Naive thymus-derived CD4-positive, alpha-beta T cell (primary cell): ENCODE data around the gene MTCL3.
A peak's percentile ranks its signal among the peaks of the same experiment; 100 is the strongest.

Experiments
- ATAC-seq: fragments of 150-1000 bp; cut with Tn5 transposase; 2 replicates; pipeline ENCODE4 v1.10.0; 2021; ENCODE audit warnings: mild to moderate bottlenecking, moderate library complexity
- CTCF ChIA-PET: fragments of 350-600 bp; sonication (Branson Sonifier 250); formaldehyde crosslinking; loops from one replicate; lab custom pipeline; 2021; ENCODE audit warnings: antibody characterized with exemption; lab: Charles Lee
- POLR2A ChIA-PET: fragments of 350-600 bp; sonication (Branson Sonifier 250); formaldehyde crosslinking; loops from one replicate; lab custom pipeline; 2021; ENCODE audit warnings: antibody characterized with exemption, inconsistent platforms; lab: Charles Lee
- DNase-seq, 9 donors: peaks; one replicate each; pipeline versions ENCODE4 v3.0.0 to v3.0.0-alpha.2; 2020 to 2022; ENCODE audit warnings: mixed read lengths in 1 of 9
- H3K27ac ChIP-seq: one replicate; pipeline ENCODE4 v1.7.0; 2013; ENCODE audit warnings: mild to moderate bottlenecking, low read depth, low read length, moderate library complexity
- H3K27me3 ChIP-seq, 2 donors: one replicate each; pipeline ENCODE4 v1.7.0; 2013; ENCODE audit warnings: low read length in 2 of 2, mild to moderate bottlenecking in 2 of 2, moderate library complexity in 2 of 2; ENCODE audit not compliant: control insufficient read depth in 2 of 2, insufficient read depth in 2 of 2
- H3K36me3 ChIP-seq, 3 experiments: 1 replicate in 2 of 3; 2 replicates in 1 of 3; pipeline ENCODE4 v1.7.0; 2013; ENCODE audit warnings: low read length in 3 of 3, mild to moderate bottlenecking in 3 of 3, moderate library complexity in 1 of 3; ENCODE audit not compliant: insufficient read depth in 3 of 3, control insufficient read depth in 2 of 3
- H3K4me1 ChIP-seq, 2 donors: one replicate each; pipeline ENCODE4 v1.7.0; 2013; ENCODE audit warnings: low read length in 2 of 2, mild to moderate bottlenecking in 2 of 2, moderate library complexity in 1 of 2; ENCODE audit not compliant: control insufficient read depth in 2 of 2, insufficient read depth in 2 of 2
- H3K4me3 ChIP-seq: 2 replicates; pipeline ENCODE4 v1.7.0; 2013; ENCODE audit warnings: mild to moderate bottlenecking, low read length
- H3K9me3 ChIP-seq, 3 experiments: 1 replicate in 2 of 3; 2 replicates in 1 of 3; pipeline ENCODE4 v1.7.0; 2013; ENCODE audit warnings: low read length in 3 of 3; ENCODE audit not compliant: control insufficient read depth in 2 of 3
- H3K27ac Mint-ChIP-seq, 9 donors: one replicate each; pipeline ENCODE4 v1.8.0; 2020 to 2022; ENCODE audit warnings: mixed read lengths in 9 of 9, mild to moderate bottlenecking in 8 of 9, moderate library complexity in 5 of 9, inconsistent platforms in 2 of 9
- H3K27me3 Mint-ChIP-seq, 5 donors: one replicate each; pipeline ENCODE4 v1.8.0; 2021 to 2022; ENCODE audit warnings: mixed read lengths in 5 of 5, mild to moderate bottlenecking in 1 of 5
- H3K36me3 Mint-ChIP-seq, 5 donors: one replicate each; pipeline ENCODE4 v1.8.0; 2020 to 2022; ENCODE audit warnings: mixed read lengths in 5 of 5, mild to moderate bottlenecking in 3 of 5, inconsistent platforms in 1 of 5
- H3K4me1 Mint-ChIP-seq, 7 donors: one replicate each; pipeline ENCODE4 v1.8.0; 2020 to 2022; ENCODE audit warnings: mixed read lengths in 7 of 7, mild to moderate bottlenecking in 3 of 7, inconsistent platforms in 1 of 7
- H3K4me3 Mint-ChIP-seq, 10 donors: one replicate each; pipeline ENCODE4 v1.8.0; 2020 to 2022; ENCODE audit warnings: mild to moderate bottlenecking in 10 of 10, mixed read lengths in 10 of 10, moderate library complexity in 6 of 10, inconsistent platforms in 2 of 10
- H3K9me3 Mint-ChIP-seq, 11 donors: one replicate each; pipeline ENCODE4 v1.8.0; 2020 to 2022; ENCODE audit warnings: mixed read lengths in 11 of 11, mild to moderate bottlenecking in 4 of 11, inconsistent platforms in 1 of 11, moderate library complexity in 1 of 11
- intact Hi-C, 2 donors: fragments of 100-400 bp; cut with micrococcal nuclease; formaldehyde crosslinking; loops; one replicate each; pipeline ENCODE4 v1.15.1; 2023

MTCL3 gene

GRCh38 chr6:127517693-127518092, 1.4 kb downstream of the MTCL3 start:
- CTCF ChIA-PET = interaction anchor here (1.1 to 1.5 kb wide), 2 partner anchors 16 to 35 kb away, joined by 3 to 4 read pairs; no protein-coding TSS in a partner anchor

GRCh38 chr6:127516662-127517273, 2.4 kb downstream of the MTCL3 start:
- Histone ChIP-seq H3K27ac (no peak overlapping the region), H3K9me3 (no peaks in the 10 kb centered on the region), H3K4me3 (peak overlapping the region; percentile 58), H3K4me1 (peaks cover 15 to 17% of the 10 kb centered on the region in 2 donors), H3K36me3 (no peaks in the 10 kb centered on the region), H3K27me3 (peaks cover 0 to 21% of the 10 kb centered on the region in 2 donors)
- Mint-ChIP-seq H3K9me3 (peaks cover 0 to 2% (median 0%) of the 10 kb centered on the region in 11 donors), H3K4me1 (peaks cover 23 to 44% (median 32%) of the 10 kb centered on the region in 7 donors), H3K36me3 (peaks cover 0 to 7% (median 0%) of the 10 kb centered on the region in 5 donors), H3K27ac (peak overlapping the region in 7 of 9 donors; percentile 18 to 85 (median 79)), H3K4me3 (peak overlapping the region; percentile 84 to 98 (median 88)), H3K27me3 (peaks cover 27 to 38% (median 37%) of the 10 kb centered on the region in 5 donors)
- ChIA-PET CTCF (interaction anchor here (1.0 to 1.6 kb wide), 6 partner anchors 15 to 216 kb away, joined by 3 to 9 read pairs (median 4); no protein-coding TSS in a partner anchor), POLR2A (interaction anchor here (1.0 to 1.1 kb wide), 2 partner anchors 21 to 250 kb away, joined by 3 to 4 read pairs; partner anchors contain the start of gene RNF146)
- intact Hi-C loops = loop anchor here (1.0 to 10.0 kb wide), 16 partner anchors 22 to 1974 kb away; partner anchors contain the start of genes ECHDC1 (in 2 of the 2), HEY2 (in 2 of the 2), NCOA7 (in 1 of the 2) and PTPRK (in 1 of the 2)
- DNase-seq (peak in 5 of 9 donors; percentile 29 to 44 (median 34)), ATAC-seq (peak; percentile 58)

More at GRCh38 chr6:127517693-127518092, 1.4 kb downstream of the MTCL3 start:
- H3K27me3 Mint-ChIP-seq = peaks cover 31 to 45% (median 42%) of the 10 kb centered on the region in 5 donors
- no peak overlapping the region for H3K27ac ChIP-seq
- H3K36me3 ChIP-seq = no peaks in the 10 kb centered on the region
- H3K27ac Mint-ChIP-seq = no peak overlapping the region
- H3K4me3 Mint-ChIP-seq = peak overlapping the region in 6 of 10 donors; percentile 7 to 91 (median 52)
- peaks cover 4 to 21% of the 10 kb centered on the region in 2 donors for H3K27me3 ChIP-seq
- POLR2A ChIA-PET = no interaction called here
- ATAC-seq = no peak
- H3K4me3 ChIP-seq = no peak overlapping the region
- peaks cover 0 to 2% (median 0%) of the 10 kb centered on the region in 11 donors for H3K9me3 Mint-ChIP-seq
- H3K36me3 Mint-ChIP-seq = peaks cover 0 to 3% (median 0%) of the 10 kb centered on the region in 5 donors
- H3K4me1 ChIP-seq = peaks cover 15 to 17% of the 10 kb centered on the region in 2 donors
- intact Hi-C loops = loop anchor here (2.0 to 10.0 kb wide), 12 partner anchors 15 to 1973 kb away; partner anchors contain the start of genes HEY2 (in 2 of the 2), NCOA7 (in 1 of the 2), PTPRK (in 1 of the 2) and TRMT11 (in 1 of the 2)
- H3K9me3 ChIP-seq = no peaks in the 10 kb centered on the region
- H3K4me1 Mint-ChIP-seq = peaks cover 23 to 42% (median 32%) of the 10 kb centered on the region in 7 donors
- no peak for DNase-seq

GRCh38 chr6:127515794-127516661, 3.1 kb downstream of the MTCL3 start:
- CTCF ChIA-PET = interaction anchor here (0.6 to 1.6 kb wide), 10 partner anchors 14 to 1475 kb away, joined by 3 to 9 read pairs (median 4); no protein-coding TSS in a partner anchor
- no peaks in the 10 kb centered on the region for H3K9me3 ChIP-seq
- Mint-ChIP-seq H3K4me1 (peaks cover 23 to 44% (median 32%) of the 10 kb centered on the region in 7 donors), H3K4me3 (peak overlapping the region; percentile 84 to 98 (median 88)), H3K27ac (peak overlapping the region in 7 of 9 donors; percentile 18 to 85 (median 79)), H3K36me3 (peaks cover 0 to 7% (median 0%) of the 10 kb centered on the region in 5 donors), H3K27me3 (peaks cover 20 to 31% (median 29%) of the 10 kb centered on the region in 5 donors), H3K9me3 (peaks cover 0 to 2% (median 0%) of the 10 kb centered on the region in 11 donors)
- ATAC-seq (peak; percentile 84), DNase-seq (peak; percentile 50 to 80 (median 70))
- intact Hi-C loops = loop anchor here (1.0 to 10.0 kb wide), 16 partner anchors 23 to 1975 kb away; partner anchors contain the start of genes ECHDC1 (in 2 of the 2), HEY2 (in 2 of the 2), NCOA7 (in 1 of the 2) and PTPRK (in 1 of the 2)
- peak overlapping the region; percentile 58 for H3K4me3 ChIP-seq
- H3K27ac ChIP-seq = peak overlapping the region; percentile 24
- POLR2A ChIA-PET = interaction anchor here (0.6 to 1.1 kb wide), 4 partner anchors 20 to 1615 kb away, joined by 3 to 4 read pairs (median 3); partner anchors contain the start of gene RNF146
- H3K27me3 ChIP-seq = peaks cover 0 to 19% of the 10 kb centered on the region in 2 donors
- peaks cover 15 to 17% of the 10 kb centered on the region in 2 donors for H3K4me1 ChIP-seq
- no peaks in the 10 kb centered on the region for H3K36me3 ChIP-seq

GRCh38 chr6:127515234-127515793, 3.8 kb downstream of the MTCL3 start:
- ChIA-PET CTCF (interaction anchor here (0.7 to 1.2 kb wide), 5 partner anchors 16 to 53 kb away, joined by 3 to 4 read pairs (median 3); no protein-coding TSS in a partner anchor), POLR2A (interaction anchor here (0.6 to 1.1 kb wide), 4 partner anchors 12 to 1615 kb away, joined by 3 to 4 read pairs (median 3); partner anchors contain the start of gene RNF146)
- peak overlapping the region; percentile 83 to 98 (median 88) for H3K4me3 Mint-ChIP-seq
- H3K27me3 Mint-ChIP-seq = peaks cover 19 to 30% (median 29%) of the 10 kb centered on the region in 5 donors
- Histone ChIP-seq H3K27ac (peak overlapping the region; percentile 24), H3K4me3 (peak overlapping the region; percentile 58), H3K9me3 (no peaks in the 10 kb centered on the region), H3K27me3 (peaks cover 0 to 12% of the 10 kb centered on the region in 2 donors), H3K36me3 (no peaks in the 10 kb centered on the region), H3K4me1 (peaks cover 15 to 17% of the 10 kb centered on the region in 2 donors)
- intact Hi-C loops = loop anchor here (5.0 to 10.0 kb wide), 7 partner anchors 213 to 1768 kb away; partner anchors contain the start of genes HEY2 (in 2 of the 2), PTPRK (in 1 of the 2) and TRMT11 (in 1 of the 2)
- peak overlapping the region in 8 of 9 donors; percentile 7 to 87 (median 72) for H3K27ac Mint-ChIP-seq
- H3K9me3 Mint-ChIP-seq = peaks cover 0 to 2% (median 0%) of the 10 kb centered on the region in 11 donors
- peaks cover 23 to 44% (median 32%) of the 10 kb centered on the region in 7 donors for H3K4me1 Mint-ChIP-seq
- H3K36me3 Mint-ChIP-seq = peaks cover 0 to 14% (median 2%) of the 10 kb centered on the region in 5 donors
- ATAC-seq (peak; percentile 22), DNase-seq (peak in 6 of 9 donors; percentile 4 to 36 (median 12))

DNA sequence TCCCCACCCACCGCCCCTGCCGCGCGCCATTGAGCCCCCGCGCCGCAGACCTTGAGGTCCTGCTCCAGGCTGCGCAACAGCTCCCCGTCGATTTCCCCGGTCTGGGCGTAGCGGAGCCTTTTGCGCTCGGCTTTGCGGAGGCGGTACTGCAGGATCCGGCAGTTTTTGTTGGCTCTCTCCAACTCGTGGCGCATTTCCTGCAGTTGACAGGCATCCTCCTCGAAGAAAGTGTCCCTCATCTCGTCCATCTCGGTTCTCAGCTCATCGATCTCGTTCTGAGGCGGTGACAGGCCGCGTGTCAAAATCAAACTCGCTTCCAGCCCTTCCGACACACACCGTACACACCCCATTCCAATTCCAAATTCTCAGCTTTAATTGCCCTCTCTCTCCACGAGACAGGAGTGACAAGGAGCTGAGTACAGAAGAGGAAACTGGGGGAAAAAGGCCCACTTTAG, 4.3 kb downstream of the MTCL3 start:
- H3K9me3 Mint-ChIP-seq = peaks cover 0 to 2% (median 0%) of the 10 kb centered on the region in 11 donors
- peak overlapping the region; percentile 83 to 98 (median 88) for H3K4me3 Mint-ChIP-seq
- peaks cover 23 to 44% (median 32%) of the 10 kb centered on the region in 7 donors for H3K4me1 Mint-ChIP-seq
- H3K36me3 ChIP-seq = no peaks in the 10 kb centered on the region
- H3K27me3 Mint-ChIP-seq = peaks cover 14 to 25% (median 24%) of the 10 kb centered on the region in 5 donors
- peaks cover 0 to 17% (median 6%) of the 10 kb centered on the region in 5 donors for H3K36me3 Mint-ChIP-seq
- no peak overlapping the region for H3K27ac ChIP-seq
- peak overlapping the region in 8 of 9 donors; percentile 7 to 87 (median 70) for H3K27ac Mint-ChIP-seq
- POLR2A ChIA-PET = interaction anchor here (0.9 to 1.0 kb wide), 2 partner anchors 12 to 30 kb away, joined by 3 to 4 read pairs; no protein-coding TSS in a partner anchor
- peaks cover 15 to 17% of the 10 kb centered on the region in 2 donors for H3K4me1 ChIP-seq
- peak overlapping the region; percentile 58 for H3K4me3 ChIP-seq
- DNase-seq (peak in 8 of 9 donors; percentile 18 to 62 (median 47)), ATAC-seq (peak; percentile 30)
- intact Hi-C loops = loop anchor here (5.0 to 10.0 kb wide), 7 partner anchors 212 to 1767 kb away; partner anchors contain the start of genes HEY2 (in 2 of the 2), PTPRK (in 1 of the 2) and TRMT11 (in 1 of the 2)
- no peaks in the 10 kb centered on the region for H3K9me3 ChIP-seq
- CTCF ChIA-PET = interaction anchor here (1.1 kb wide), 1 partner anchor 24 kb away, joined by 3 read pairs; no protein-coding TSS in a partner anchor
- H3K27me3 ChIP-seq = peaks cover 0 to 7% of the 10 kb centered on the region in 2 donors
